K562 (cell line): ENCODE data around the gene AOC1. TPM values are rescaled to one million over a fixed set of nuclear protein-coding genes. Genes with fewer than 3 reads are reported as not detected.

ENCODE experiments used
- ATAC-seq: fragments of 200-7000 bp; cut with Tn5 transposase; 3 replicates; pipeline ENCODE4 v1.9.1; 2020; ENCODE audit warnings: moderate library complexity
- BruUV-seq: library from RNA; stranded (reverse); fragments of 400-500 nt; replicated peaks from 2 replicates; lab custom pipeline; 2021; lab: Mats Ljungman, UMichigan
- CTCF ChIA-PET: fragments of 300-600 bp; formaldehyde crosslinking; extraction: SDS; loops from one replicate; lab custom pipeline; 2021; ENCODE audit warnings: low intra/inter-chr PET ratio; lab: Yijun Ruan, JAX
- POLR2A ChIA-PET: fragments of 300-600, 350-650 bp; sonication (Branson Sonifier 250); formaldehyde crosslinking; extraction: SDS; loops from one replicate; lab custom pipeline; 2021; ENCODE audit warnings: antibody characterized with exemption, inconsistent platforms; lab: Yijun Ruan, JAX
- DNase-seq, 4 experiments: peaks; one replicate each; pipeline versions ENCODE4 v3.0.0 to v3.0.0-alpha.2; 2011 to 2018; ENCODE audit warnings: low spot score in 3 of 4, mixed read lengths in 3 of 4; ENCODE audit errors: extremely low read depth in 1 of 4
- FAIRE-seq: peaks from 2 replicates; lab custom pipeline; 2011; peaks lifted over from hg19 to GRCh38; lab: Jason Lieb, UNC
- H2AFZ ChIP-seq: 2 replicates; pipeline ENCODE4 v1.6.0; 2011; ENCODE audit warnings: low read depth, low read length, control low read depth, inconsistent platforms
- H3K27ac ChIP-seq: fragments of 200-600 bp; 3 replicates; pipeline ENCODE4 v1.8.0; 2011; ENCODE audit warnings: low read depth, mild to moderate bottlenecking, control low read depth, inconsistent platforms, low read length, moderate library complexity, mixed read lengths; ENCODE audit errors: extremely low read depth
- H3K27me3 ChIP-seq, 2 experiments: fragments of 300-600 bp in 1 of 2; 2 replicates in 1 of 2; 3 replicates in 1 of 2; pipeline versions ENCODE4 v1.6.0 to v1.8.0; 2011; ENCODE audit warnings: inconsistent platforms in 2 of 2, low read length in 2 of 2, mild to moderate bottlenecking in 1 of 2, mixed read lengths in 1 of 2, moderate library complexity in 1 of 2; ENCODE audit not compliant: control insufficient read depth in 2 of 2, insufficient read depth in 2 of 2
- H3K36me3 ChIP-seq: fragments of 300-600 bp; 3 replicates; pipeline ENCODE4 v1.8.0; 2011; ENCODE audit warnings: mild to moderate bottlenecking, low read length, inconsistent platforms; ENCODE audit not compliant: control insufficient read depth, insufficient read depth
- H3K4me1 ChIP-seq, 2 experiments: fragments of 200-600 bp in 1 of 2; replicated peaks in 1 of 2; 2 replicates in 1 of 2; 3 replicates in 1 of 2; pipeline versions ENCODE4 v1.5.1 to v1.8.0; 2011; ENCODE audit warnings: inconsistent platforms in 2 of 2, low read length in 2 of 2, mild to moderate bottlenecking in 1 of 2, mixed read lengths in 1 of 2, moderate library complexity in 1 of 2; ENCODE audit not compliant: control insufficient read depth in 2 of 2, insufficient read depth in 2 of 2
- H3K4me2 ChIP-seq: 2 replicates; pipeline ENCODE4 v1.6.1; 2011; ENCODE audit warnings: low read length, control low read depth, inconsistent platforms, mixed read lengths; ENCODE audit not compliant: insufficient read depth
- H3K4me3 ChIP-seq: fragments of 200-600 bp; sonication (generic), shearing (Covaris generic); 2 replicates; pipeline ENCODE4 v1.5.1; 2016; ENCODE audit warnings: control low read depth, inconsistent platforms
- H3K79me2 ChIP-seq: fragments of 200-600 bp; 3 replicates; pipeline ENCODE4 v1.8.0; 2011; ENCODE audit warnings: low read length, inconsistent platforms; ENCODE audit not compliant: control insufficient read depth, insufficient read depth
- H3K9ac ChIP-seq, 2 experiments: 2 replicates each; pipeline versions ENCODE4 v1.6.0 to v1.6.1; 2011; ENCODE audit warnings: low read depth in 2 of 2, low read length in 2 of 2, control low read depth in 1 of 2, inconsistent platforms in 1 of 2, mild to moderate bottlenecking in 1 of 2, mixed read lengths in 1 of 2; ENCODE audit not compliant: insufficient read depth in 1 of 2
- H3K9me1 ChIP-seq: one replicate; pipeline ENCODE4 v1.6.0; 2011; ENCODE audit warnings: inconsistent platforms, mild to moderate bottlenecking, low read length, moderate library complexity; ENCODE audit not compliant: control insufficient read depth, insufficient read depth
- H3K9me3 ChIP-seq: replicated peaks from 2 replicates; pipeline ENCODE4 v1.5.1; 2011; ENCODE audit warnings: low read depth, low read length, inconsistent platforms; ENCODE audit not compliant: control insufficient read depth, insufficient read depth
- H4K20me1 ChIP-seq: replicated peaks from 2 replicates; pipeline ENCODE4 v1.6.1; 2011; ENCODE audit warnings: low read length, inconsistent platforms, mixed read lengths; ENCODE audit not compliant: control insufficient read depth, insufficient read depth
- ESRRB ChIP-seq: fragments of 250-450 bp; sonication (Bioruptor Pico); IDR thresholded peaks from 2 replicates; pipeline ENCODE4 v1.5.0; 2020; ENCODE audit warnings: mild to moderate bottlenecking, moderate library complexity, borderline replicate concordance
- EZH2 ChIP-seq: IDR thresholded peaks from 2 replicates; pipeline ENCODE4 v1.6.1; 2012; ENCODE audit warnings: low read depth, mild to moderate bottlenecking, inconsistent platforms, low read length, borderline replicate concordance
- HMG20A ChIP-seq: fragments of 450-650 bp; formaldehyde crosslinking; conservative IDR thresholded peaks from 2 replicates; pipeline ENCODE4 v1.4.0; 2020; ENCODE audit warnings: mild to moderate bottlenecking, mixed read lengths
- WGBS: fragments of 100-300 bp; shearing (Covaris generic); methylation state at CpG from one replicate; pipeline ENCODE4 v1.1.6; 2016; ENCODE audit warnings: low coverage, mixed read lengths; ENCODE audit not compliant: insufficient coverage; ENCODE audit errors: missing lambda C conversion rate; 5-methylcytosine and 5-hydroxymethylcytosine counted together
- in situ Hi-C: fragments of 300-500 bp; cut with MboI; formaldehyde crosslinking; loops from 4 replicates; pipeline ENCODE4 v1.15.0; 2018; ENCODE audit warnings: inconsistent platforms, mixed read lengths
- intact Hi-C: fragments of 100-400 bp; cut with micrococcal nuclease; formaldehyde crosslinking; loops from 2 replicates; pipeline ENCODE4 v1.14.2; 2022
- polyA plus RNA-seq, 8 experiments: library from polyadenylated mRNA; depleted of rRNA in 4 of 8; stranded (reverse) in 5 of 8; unstranded in 3 of 8; fragments of >200 nt; fragmentation: Nextera tagmentation in 2 of 8; fragmentation: Illumina TruSeq in 1 of 8; extraction: Ambion mirVana in 2 of 8; extraction: Trizol in 1 of 8; gene quantifications; 2 replicates each; pipeline versions ENCODE4 v1.2.1 to v1.2.3, GENCODE V29; 2011 to 2014; ENCODE audit warnings: inconsistent platforms in 1 of 8, missing spikeins in 1 of 8
- total RNA-seq, 7 experiments: library from RNA; depleted of rRNA in 6 of 7; stranded (reverse); fragments of >200 nt in 6 of 7; fragmentation: Illumina TruSeq in 2 of 7; extraction: Trizol in 2 of 7; gene quantifications; 2 replicates each; pipeline versions ENCODE4 v1.2.1 to v1.2.3, GENCODE V29; 2011 to 2021; ENCODE audit warnings: low replicate concordance in 1 of 7
- TF ChIP-seq, protein P1 (sequence below): IDR thresholded peaks from 3 replicates; pipeline ENCODE4 v1.6.1; 2011; ENCODE audit warnings: borderline replicate concordance, mild to moderate bottlenecking, moderate library complexity; ENCODE audit not compliant: insufficient read length; ENCODE audit errors: extremely low read depth
- TF ChIP-seq, protein P2 (sequence below): fragments of 250-450 bp; sonication (Bioruptor Pico); IDR thresholded peaks from 2 replicates; pipeline ENCODE4 v1.9.0; 2021; ENCODE audit warnings: mild to moderate bottlenecking

The AOC1 gene
- total and polyA plus RNA-seq, 9 of the 15 experiments (the other 6 are each of a cell fraction or from before 2014, with no cell fraction given), result not detected

DNA sequence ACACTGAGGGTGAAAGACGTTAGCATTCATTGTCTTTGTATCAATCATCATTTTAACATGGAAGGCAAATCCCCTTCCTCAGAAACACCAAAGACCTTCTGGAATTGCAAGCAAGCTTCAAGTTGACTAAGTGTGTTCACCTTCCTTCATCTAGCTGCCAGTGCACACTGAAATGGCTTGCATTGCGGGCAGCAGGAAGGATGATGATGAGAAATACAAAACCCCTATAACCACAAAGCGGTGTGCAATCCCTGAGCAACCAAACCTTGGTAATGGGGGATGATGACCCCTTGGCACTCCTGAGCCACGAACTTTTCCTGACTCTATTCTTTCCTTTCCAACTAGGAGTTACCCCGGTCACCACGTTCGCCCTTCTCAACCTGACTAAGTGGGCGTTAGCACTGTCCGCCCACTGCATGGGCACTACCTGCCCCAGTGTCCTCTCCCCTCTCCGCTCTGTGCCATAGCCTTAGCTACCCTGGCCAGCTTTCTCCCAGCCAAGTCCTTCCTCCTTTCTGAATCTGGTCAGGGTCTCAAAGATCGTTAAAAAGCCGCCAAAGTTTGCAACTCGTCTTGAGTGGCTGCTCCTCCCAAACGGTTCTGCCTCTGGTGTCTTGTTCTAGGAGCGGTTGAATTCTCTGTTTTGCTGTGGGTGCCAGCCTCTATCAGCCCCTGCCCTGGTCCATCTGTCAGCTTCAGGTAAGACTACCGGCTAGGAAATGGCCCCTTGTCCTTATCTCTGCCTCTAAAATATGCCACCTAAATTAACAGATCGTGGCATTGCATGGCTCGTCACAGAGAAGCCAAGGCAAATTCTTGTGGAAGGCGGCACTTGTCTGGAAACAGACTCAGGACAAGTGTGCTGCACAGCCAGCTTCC, 586 bp upstream of the AOC1 start (continued):
- TF ChIP-seq, protein P1, sequence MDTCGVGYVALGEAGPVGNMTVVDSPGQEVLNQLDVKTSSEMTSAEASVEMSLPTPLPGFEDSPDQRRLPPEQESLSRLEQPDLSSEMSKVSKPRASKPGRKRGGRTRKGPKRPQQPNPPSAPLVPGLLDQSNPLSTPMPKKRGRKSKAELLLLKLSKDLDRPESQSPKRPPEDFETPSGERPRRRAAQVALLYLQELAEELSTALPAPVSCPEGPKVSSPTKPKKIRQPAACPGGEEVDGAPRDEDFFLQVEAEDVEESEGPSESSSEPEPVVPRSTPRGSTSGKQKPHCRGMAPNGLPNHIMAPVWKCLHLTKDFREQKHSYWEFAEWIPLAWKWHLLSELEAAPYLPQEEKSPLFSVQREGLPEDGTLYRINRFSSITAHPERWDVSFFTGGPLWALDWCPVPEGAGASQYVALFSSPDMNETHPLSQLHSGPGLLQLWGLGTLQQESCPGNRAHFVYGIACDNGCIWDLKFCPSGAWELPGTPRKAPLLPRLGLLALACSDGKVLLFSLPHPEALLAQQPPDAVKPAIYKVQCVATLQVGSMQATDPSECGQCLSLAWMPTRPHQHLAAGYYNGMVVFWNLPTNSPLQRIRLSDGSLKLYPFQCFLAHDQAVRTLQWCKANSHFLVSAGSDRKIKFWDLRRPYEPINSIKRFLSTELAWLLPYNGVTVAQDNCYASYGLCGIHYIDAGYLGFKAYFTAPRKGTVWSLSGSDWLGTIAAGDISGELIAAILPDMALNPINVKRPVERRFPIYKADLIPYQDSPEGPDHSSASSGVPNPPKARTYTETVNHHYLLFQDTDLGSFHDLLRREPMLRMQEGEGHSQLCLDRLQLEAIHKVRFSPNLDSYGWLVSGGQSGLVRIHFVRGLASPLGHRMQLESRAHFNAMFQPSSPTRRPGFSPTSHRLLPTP, result no peak
- TF ChIP-seq HMG20A (CRISPR knock-in tag) (no peak), ESRRB (no peak)
- TF ChIP-seq, all 486 proteins: peak for 0

DNA sequence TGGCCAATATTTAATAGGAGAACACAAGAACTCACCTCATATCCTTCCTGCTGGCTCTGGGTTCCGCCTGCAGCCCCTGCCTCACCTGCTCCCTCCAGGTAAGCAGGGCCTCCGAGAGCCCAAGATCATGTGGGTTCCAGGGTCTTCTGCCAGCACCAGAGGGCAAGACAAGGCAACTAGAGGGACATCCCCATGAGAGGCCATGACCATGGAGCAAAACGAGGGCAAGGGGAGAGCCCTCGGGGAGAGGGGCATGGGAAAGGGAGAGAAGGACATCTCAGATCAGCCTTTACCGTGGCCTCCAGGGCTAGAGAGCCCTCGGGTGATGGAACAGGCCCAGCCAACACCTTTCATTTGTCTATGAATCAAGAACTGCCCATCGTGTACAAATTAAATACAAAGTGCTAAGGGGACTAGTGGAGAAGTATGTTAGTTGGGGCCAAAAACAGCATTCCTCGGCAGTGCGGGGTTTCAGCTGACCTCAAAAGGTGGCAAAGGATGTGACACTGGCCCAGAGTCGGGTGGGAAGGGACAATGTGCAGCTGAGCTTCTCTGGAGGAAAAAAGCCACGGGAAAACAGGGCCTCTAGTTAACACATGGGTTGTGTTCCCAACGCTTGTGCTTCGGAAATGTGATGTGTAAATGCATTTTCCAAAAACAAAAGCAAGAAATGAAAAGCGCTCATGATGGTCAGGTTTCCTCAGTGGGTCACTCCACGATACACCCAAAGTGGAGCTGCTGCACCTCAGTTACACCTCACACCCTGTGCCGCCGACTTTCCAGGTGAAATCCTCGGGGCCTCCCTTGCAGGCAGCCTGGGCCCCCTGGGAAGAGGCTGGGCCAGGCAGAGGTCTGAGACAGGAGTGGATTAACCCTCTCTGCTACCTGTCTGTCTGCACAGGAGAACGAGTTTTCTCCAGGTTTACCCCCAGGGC, 2.0 kb downstream of the AOC1 start:
- 0% methylated on average over 19 of the region's 19 CpGs for WGBS
- Histone ChIP-seq H3K9ac (no peak overlapping the region), H3K79me2 (no peaks in the 10 kb centered on the region), H3K4me3 (no peak overlapping the region), H4K20me1 (peaks cover 9% of the 10 kb centered on the region; the same call in 1 of the 2 replicates), H3K36me3 (no peaks in the 10 kb centered on the region), H3K27me3 (peaks cover 77 to 86% of the 10 kb centered on the region in 2 experiments), H3K9me3 (no peaks in the 10 kb centered on the region), H3K9me1 (no peaks in the 10 kb centered on the region), H3K4me2 (no peak overlapping the region), H2AFZ (no peak overlapping the region), H3K4me1 (peaks cover 0 to 9% of the 10 kb centered on the region in 2 experiments; a peak in 1 of 5 replicates), H3K27ac (no peak overlapping the region)
- no peak for DNase-seq
- no peak for ATAC-seq
- in situ Hi-C loops, result no loop called here
- ChIA-PET CTCF (no interaction called here), POLR2A (interaction anchor here (0.7 to 1.3 kb wide), 5 partner anchors 12 to 232 kb away, joined by 3 to 4 read pairs (median 3); partner anchors contain the start of gene AGAP3)
- intact Hi-C loops, result no loop called here
- TF ChIP-seq EZH2, result peak; percentile 59; the same call in 1 of the 2 replicates
- TF ChIP-seq, protein P2, sequence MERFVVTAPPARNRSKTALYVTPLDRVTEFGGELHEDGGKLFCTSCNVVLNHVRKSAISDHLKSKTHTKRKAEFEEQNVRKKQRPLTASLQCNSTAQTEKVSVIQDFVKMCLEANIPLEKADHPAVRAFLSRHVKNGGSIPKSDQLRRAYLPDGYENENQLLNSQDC (CRISPR knock-in tag), result no peak
- FAIRE-seq, result no peak
- no TSS peak for BruUV-seq
